Mesenteric fat pad (tissue), 1 donor: ENCODE data around the gene SLC2A11. TPM values are rescaled to one million over a fixed set of nuclear protein-coding genes. Genes with fewer than 3 reads are reported as not detected.

Source experiments
- DNase-seq: peaks from one replicate; pipeline ENCODE4 v3.0.0-alpha.2; 2020; ENCODE audit warnings: low spot score
- long read RNA-seq: library from polyadenylated mRNA; unstranded; transcript quantifications from one replicate; pipeline ENCODE4 v2.0.0, GENCODE V29; 2020
- total RNA-seq: library from RNA; stranded (reverse); fragmentation: NEBNext Ultra II Directional; extraction: Animal tissue kit (Norgen Biotek cat#: 25700); gene quantifications from one replicate; pipeline ENCODE4 v1.2.1, GENCODE V29; 2021
- donor health status: DM: yes; HTN: yes; CAD: no.

The SLC2A11 gene, protein sequence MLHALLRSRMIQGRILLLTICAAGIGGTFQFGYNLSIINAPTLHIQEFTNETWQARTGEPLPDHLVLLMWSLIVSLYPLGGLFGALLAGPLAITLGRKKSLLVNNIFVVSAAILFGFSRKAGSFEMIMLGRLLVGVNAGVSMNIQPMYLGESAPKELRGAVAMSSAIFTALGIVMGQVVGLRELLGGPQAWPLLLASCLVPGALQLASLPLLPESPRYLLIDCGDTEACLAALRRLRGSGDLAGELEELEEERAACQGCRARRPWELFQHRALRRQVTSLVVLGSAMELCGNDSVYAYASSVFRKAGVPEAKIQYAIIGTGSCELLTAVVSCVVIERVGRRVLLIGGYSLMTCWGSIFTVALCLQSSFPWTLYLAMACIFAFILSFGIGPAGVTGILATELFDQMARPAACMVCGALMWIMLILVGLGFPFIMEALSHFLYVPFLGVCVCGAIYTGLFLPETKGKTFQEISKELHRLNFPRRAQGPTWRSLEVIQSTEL
- 8.4 TPM for total RNA-seq
- long read RNA-seq, partial matches to known transcripts, result 5 of 13 reads
- long read RNA-seq, other reads (novel, unspliced or antisense), result 5 of 13 reads

DNA sequence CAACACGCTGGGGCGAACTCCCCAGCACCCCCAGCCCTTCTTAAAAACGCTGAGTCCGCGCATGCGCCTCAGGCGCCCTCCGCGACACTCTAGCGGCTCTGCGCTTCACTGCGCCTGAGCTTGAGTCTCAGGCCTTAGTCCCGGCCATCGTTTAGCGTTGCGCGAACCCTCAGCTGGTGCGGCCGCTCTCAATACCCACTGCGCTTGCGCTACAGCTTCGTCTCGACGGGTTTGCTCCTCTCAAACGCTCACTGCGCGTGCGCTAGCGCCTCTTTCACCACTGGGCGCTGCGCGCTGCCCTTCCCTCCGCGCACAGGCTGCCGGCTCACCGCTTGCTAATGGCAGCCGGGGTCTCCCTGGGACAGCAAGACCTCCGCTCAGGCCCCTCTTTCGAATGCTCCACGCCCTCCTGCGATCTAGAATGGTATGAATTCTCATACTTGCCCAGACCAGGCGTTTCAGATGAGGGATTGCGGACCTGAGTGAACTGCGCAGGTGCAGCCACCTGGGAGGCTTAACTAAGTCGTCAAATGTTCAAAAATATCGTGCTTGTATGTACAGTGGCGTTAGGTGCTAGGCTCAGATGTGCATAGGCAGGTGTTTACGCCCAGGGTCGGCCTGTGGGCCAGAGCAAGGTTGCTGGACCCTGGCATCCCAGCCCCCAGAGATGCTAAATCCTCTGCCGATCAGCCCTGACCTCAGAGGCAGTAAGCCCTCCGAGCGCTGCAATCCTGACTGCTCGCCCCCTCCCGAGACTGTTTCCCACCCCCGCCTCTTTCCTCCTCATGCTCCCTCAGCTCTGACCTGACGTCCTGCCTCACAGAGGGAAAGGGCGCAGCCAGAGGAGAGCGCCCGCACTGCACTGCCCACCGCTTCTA, at the start of gene SLC2A11:
TSS of gene SLC2A11 (plus strand) at position 270 of the 878 bp plus-strand sequence. CDS start at position 395, 125 bp downstream.
- DNase-seq, result peak; percentile 99

DNA sequence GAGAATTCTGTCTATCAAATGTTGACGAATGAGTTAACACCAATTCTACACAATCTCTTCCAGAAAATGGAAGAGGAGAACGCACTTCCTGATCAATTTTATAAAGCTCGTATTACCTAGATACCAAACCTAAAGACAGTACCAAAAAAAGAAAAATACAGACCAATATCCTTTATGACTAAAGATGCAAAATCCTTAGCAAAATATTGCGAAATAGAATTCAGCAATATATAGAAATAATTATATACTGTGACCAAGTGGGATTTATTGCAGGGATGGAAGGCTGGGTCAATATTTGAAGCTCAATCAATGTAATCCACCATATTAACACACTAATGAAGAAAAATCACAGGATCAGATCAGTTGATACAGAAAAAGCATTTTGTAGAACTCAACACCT, 45.3 kb upstream of the SLC2A11 start:
- DNase-seq, result no peak

DNA sequence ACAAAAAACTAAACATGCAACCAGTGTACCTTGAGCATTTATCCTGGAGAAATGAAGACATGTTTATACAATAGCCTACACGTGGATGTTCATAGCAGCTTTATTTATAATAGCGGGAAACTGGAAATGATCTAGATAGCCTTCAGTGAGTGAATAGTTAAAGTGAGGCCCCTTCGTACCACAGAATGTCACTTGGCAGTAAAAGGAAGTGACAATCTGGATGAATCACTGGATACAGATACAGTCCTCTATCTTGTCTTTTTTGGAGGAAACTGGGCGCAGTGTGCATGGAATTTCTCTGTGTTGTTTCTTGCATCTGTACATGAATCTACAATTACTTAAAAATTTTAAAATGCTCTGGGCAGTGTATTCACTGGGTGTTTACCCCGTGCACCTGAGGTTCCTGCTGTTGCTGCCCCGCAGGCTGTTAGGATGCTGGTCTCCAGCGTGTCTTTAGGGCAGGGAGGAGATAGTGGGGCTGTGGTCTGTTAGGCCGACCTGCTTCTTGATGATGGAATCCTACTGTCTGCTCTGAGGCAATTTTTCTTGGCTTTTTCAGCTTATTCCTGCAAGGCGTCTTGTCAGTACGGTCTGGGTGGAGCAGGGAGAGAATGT, 42.0 kb upstream of the SLC2A11 start:
- DNase-seq, result no peak

DNA sequence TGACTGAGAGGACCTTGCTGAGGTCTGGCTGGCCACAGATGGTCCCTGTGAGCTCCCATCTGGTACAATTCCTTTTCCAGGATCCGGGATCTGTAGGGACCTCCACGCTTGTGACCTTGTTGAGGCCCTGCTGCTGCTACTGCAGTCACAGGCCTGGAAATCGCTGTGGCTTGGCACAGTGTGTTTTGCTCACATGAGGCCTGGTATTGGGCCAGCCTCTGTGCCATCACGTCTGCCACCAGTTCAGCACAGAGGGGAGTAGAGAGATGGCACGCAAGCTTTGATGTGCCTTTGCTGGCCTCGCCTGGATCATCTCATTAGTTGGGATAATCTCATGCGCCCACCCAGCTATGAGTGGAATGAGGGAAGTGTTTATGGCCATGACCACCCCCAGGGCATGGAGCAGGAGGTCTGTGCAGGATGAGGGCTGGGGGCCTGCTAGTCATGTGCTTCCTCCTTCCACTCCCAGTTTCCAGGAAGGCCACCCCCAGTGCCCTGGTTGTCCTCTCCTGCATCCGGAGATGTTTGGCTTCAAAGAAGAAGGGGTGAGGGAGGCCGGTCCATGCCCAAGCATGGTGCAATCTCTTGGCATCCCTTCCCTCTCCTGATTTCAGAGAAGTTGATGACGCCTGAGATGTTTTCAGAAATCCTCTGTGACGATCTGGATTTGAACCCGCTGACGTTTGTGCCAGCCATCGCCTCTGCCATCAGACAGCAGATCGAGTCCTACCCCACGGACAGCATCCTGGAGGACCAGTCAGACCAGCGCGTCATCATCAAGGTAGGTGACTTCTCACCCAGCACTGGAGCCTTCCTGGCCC, 41.3 kb upstream of the SLC2A11 start:
- no peak for DNase-seq

DNA sequence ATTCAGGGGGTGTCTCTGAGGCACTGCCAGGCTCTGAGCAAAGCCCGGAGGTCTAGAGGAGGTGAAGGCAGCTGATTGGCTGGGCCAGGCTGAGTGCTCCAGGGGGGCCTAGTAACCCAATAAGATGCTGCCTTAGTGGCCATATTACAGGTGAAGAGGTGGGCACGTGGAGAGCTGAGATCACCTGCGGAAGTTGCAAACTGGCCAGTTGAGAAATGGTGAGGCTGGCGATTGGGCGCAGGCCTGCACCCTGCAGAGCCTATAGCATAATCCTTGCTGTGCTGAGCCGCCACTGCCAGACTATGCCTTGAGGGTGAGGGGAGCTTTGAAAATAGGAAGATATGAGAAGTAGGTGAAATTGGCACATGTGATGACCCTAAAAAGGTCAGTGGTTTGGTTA, 40.5 kb upstream of the SLC2A11 start:
- DNase-seq, result no peak

DNA sequence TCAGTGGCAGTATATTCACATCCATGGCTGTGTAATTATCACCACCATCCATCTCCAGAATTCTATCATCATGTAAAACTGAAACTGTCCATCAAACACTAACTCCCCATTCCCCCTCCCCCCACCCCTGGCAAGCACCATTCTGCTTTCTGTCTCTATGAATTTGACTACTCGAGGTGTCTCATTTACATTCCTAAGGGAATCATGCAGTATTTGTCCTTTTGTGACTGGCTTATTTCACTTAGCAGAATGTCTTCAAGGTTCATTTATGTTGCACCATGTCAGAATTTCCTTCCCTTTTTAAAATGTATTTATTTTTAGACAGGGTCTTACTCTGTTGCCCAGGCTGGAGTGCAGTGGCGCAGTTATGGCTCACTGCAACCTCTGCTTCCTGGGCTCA, 39.1 kb upstream of the SLC2A11 start:
- DNase-seq, result no peak

DNA sequence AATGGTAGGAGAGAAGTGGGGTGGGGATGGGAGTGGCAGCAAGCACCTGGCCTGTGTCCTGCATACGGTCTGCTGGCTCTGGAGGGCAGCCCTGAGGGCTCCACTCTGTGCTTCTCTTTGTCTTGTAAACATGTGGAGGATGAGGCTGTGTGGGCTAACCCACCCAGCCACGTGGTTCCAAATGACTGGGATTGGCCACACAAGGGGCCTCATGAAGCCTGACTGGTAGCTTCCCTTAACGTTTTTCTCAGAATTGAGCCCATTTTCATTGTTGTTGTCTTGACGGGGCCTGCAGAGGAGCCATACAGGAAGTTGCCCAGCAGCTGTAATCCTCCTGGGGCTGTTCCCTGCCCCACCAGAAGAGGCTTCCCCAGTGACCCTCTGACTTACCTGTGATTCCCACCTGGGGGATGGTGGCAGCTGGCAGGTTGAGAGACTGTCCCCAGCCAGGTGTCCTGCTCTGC, 36.9 kb upstream of the SLC2A11 start:
- no peak for DNase-seq

DNA sequence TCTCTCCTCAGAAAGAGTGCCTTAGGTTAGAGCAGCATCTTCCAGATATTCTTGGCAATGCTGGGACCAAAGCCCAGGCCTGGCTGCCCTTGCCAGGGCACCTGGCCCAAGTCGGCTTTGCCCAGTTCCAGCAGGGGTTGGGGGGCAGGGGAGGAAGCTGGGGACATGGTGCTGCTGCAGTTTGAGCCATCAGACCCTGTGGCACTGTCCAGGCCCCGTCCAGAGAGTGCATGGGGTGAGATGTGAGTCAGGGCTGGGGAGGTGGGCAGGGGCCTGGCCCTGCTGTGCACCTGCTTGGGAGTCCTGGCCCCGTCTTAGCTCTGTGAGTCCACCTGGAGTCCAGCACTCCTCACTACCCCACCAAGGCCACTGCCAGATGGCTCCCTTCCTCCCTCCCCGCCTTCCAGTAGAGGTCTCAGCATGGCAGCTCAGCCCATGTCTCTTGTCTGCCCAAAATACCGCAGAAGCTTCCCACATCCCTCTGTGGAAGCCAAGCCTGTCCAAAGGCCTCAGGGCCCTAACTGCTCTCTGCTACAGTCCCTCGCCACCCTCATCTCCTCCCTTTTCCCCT, 35.5 kb upstream of the SLC2A11 start:
- DNase-seq, result no peak

DNA sequence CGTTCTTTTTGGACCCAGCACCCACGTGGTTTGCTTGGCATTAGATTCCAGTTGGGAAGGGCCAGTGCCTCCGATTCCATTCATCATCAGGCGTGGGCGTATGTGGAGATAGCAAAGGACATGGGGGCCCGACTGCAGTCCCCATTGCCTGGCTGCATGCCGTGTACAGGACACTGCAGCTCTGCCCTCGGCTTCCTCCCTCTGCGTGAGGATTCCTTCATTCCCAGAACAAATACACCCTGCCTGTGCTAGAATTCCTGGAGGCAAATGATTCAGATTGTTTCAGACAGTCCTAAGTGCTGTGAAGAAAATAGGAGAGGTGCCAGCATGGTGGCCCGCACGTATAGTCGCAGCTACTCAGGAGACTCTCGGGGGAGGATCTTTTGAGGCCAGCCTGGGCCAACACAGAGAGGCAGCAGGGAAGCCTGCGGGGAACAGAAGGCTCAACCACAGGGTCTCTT, 34.3 kb upstream of the SLC2A11 start:
- no peak for DNase-seq

DNA sequence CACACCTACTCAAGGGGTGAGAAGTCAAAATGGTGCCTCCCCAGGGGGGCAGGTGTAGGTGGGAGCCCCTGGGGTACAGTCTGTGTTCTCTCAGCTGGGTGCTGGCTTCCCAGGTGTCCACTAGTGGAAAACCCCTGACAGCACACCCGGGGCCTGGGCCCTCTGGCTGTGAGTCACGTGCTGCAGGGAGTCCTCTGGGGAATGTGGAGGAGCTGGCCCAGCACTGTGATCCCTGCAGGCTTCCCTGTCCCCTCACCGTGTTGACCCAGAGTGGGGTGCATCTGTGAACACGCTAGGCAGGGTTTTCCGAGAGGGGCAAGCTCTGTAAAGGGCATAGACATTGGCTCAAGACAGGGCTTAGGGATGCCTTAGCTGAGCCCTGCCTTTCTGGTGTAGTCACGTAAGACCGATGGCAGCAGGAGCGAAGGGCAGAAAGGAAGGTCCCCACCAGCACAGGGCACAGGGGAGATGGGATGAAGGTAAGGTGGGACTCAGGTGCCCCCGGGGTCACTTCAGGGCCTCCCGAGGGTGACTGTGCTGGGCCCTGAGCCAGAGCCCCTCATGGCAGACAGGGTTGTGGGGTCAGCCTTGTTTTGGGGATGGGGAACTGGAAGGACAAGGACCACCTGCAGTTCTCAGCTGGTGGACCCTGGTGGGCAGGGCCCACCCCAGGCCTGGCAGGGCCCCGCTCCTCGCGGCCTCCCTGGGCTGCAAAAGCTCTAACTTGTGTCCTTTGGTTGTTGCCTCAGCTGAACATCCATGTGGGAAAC, 33.0 kb upstream of the SLC2A11 start:
- no peak for DNase-seq

DNA sequence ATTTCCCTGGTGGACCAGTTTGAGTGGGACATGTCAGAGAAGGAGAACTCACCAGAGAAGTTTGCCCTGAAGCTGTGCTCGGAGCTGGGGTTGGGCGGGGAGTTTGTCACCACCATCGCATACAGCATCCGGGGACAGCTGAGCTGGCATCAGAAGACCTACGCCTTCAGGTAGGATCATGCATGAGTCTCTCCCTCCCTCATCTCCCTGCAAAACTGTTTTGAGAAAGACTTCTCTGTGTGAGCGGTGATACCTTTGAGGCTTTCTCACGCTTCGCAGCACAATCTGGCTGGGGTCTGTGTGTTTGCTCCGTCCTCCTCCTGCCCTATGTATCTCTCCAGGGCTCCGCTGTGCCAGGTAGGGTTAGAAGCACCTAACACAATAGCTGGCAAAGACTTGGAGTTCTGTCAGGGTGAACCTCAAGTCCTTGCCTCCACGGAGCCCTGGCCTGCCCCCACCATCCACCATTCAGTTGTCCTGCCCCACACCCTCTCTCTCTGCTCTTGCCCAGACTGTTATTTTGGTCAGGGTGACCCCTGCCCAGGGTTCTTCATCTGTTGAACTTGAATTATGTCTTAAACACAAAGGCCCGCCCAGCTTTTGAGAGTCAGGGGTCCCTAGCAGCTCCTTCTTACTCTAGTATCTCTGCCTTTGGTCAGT, 32.3 kb upstream of the SLC2A11 start:
- no peak for DNase-seq

DNA sequence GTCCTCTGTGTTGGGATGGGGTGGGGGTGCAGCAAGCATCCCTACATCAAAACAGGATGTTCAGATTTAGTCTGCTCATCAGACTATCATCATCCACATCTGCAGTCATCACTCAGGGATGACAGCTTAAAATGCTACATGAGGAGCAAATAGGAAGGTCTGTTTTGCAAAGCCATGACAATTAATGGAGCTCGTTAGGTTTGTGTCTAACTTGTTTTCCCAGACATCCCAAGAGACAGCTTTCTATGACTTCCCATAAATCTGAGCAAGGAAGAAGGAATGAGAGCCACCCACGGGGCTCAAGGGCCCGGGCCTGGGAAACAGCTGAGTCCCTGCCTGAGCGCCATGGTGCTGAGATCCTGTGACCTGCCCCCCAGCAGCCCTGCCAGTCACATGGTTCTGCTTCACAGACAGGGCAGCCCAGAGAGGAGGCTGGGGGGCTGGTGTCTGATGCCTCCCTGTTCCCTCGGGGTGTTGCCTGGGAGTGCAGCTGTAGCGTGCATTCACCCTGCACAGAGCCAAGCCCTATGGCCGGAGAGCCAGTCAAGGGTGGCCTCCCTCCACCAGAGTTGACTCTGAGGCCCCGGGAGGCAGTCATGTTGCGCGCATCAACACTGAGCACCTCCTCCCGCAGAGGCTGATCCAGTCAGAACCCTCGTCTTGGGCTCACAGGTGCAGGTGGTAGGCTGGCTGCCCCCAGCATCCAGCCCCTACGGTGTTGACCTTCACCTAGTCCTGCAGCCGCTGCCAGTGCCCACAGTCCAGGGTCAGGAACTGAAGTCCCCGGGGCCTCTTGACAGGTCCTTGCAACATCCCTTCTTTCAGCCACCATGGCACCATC, 30.9 kb upstream of the SLC2A11 start:
- no peak for DNase-seq

DNA sequence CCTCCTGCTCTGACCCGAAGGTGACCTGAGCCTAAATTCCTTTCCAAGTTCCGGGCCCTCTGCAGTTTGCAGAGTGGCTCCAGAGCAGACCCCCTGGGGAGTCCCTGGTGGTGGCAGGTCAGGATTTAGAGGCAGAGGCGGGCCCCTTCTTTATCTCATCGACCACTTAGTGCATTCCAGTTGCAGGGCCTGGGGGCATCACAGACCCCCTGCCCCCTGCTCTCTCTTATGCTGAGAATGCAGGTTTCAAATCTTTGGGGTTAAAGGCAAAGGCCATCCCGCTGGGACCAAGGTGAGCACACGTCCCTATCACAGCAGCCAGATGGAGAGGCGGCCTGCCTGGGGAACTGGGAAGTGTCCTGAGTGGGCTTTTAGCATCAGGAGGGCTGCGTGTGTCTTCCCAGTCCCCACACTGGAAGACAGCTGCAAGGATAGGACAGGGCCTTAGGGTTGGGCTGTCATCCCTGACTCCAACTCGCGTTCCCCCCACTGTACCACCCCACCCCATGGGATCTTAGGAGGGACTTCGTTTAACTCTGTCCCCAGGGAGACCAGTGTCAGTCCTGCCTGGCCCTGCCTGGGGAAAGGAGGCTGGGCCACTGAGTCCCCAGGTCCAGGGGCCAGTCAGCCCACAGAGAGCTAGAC, 30.2 kb upstream of the SLC2A11 start:
- no peak for DNase-seq

DNA sequence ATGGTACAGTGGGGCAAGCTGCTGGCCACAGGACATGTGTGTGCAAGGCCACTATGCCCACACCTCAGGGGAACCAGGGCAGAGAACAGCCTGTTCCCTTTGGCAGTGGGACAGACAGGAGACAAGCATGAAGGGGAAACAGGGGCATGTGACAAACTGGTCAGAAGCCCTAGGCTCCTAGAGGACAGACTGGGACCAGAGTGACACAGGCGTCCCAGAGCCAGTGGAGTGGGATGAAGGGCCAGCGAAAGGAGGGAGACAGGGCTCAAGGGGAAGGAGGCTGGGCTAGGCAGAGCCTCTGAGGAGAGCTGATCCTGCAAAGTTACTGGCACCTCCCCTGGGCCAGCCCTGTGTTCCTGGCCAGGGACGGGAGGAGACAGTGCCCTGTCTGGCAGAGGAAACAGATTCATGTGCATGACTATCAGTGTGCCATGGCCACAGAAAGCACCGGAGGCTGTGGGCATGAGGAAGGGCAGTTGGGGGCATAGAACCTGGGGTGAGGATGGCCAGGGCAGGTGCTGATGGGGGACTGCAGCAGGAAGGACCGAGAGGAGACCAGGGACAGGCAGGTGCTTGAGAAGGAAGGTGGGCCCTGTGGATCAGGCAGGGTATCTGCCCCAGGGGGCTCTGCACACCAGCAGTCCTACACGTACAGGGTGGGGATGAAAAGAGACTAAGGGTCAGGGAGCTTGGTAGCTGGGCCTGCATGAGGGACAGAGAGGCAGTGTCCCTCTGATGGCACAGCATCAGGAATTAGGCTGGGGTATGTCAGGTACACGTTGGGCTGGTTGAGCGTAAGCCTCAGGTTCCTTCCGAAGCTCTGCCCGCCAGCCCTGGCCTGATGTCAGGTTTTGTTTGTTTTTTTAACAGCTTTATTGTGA, 28.6 kb upstream of the SLC2A11 start:
- no peak for DNase-seq

DNA sequence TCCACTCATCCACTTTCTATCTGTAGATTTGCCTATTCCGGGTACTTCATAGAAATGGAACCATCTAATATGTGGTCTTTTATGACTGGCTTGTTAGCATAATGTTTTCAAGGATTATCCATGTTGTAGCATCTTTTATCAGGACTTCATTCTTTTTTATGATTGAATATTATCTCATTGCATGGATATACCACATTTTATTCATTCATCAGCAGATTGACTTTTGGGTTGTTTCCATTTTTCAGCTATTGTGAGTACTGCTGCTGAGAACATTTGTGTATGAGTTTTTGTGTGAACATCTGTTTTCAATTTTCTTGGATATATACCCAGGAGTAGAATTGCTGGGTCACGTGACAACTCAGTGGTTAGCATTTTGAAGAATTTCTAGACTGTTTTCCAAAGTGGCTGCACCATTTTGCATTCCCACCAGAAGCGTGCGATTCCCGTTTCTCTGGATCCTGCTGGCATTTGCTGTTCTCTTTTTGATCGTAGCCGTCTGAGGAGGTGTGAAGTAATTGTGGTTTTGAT, 27.8 kb upstream of the SLC2A11 start:
- DNase-seq, result no peak

DNA sequence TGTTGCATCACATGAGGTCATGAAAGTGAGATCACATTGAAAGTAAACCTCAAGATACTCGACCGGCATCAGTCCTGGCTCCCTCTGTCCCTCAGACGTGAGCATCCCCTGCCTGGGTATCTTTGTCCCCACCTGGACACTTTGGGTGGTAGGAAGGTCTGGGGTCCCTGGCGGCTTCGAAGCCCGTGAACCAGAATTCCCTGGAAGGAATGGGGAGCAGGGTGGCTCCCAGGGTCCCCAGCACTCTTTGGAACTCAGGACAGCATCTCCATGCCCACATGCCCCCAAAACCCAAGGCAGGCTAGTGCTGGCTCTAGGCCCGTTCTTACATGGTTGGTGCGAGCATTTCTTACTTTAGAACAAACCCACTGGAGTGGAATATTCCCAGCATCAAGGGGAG, 26.4 kb upstream of the SLC2A11 start:
- no peak for DNase-seq
